ENCODE data around the gene LORICRIN. TPM values are rescaled to one million over a fixed set of nuclear protein-coding genes. Genes with fewer than 3 reads are reported as not detected.

LORICRIN gene
- total RNA-seq, 5 donors from 2014 or later (not counting 1 experiment from before 2014, with no cell fraction given) = 0.20 TPM; not detected in 4

DNA sequence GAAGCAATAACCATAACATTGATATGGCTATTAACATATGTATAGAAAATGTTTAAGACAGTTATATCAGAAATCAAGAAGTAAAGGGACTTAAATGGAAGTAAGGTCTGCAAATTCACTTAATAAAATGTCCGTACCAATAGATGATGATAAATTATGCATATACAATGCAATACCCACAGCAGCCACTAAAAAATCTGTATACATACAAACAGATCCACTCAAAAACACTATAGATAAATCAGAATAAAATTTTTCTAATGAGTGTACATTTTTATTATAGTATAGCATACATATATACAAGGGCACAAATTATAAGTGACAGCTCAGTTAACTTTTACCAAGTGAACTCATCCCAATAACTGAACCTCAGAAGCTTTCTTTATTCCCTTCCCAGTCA, 6.0 kb downstream of the LORICRIN start:
- Histone ChIP-seq H3K4me1 (ENCODE audit: control insufficient read depth in 1 of 2, extremely low read depth in 1 of 2, insufficient read depth in 2 of 2, low read length in 2 of 2) (peaks cover 12 to 18% of the 10 kb centered on the region in 2 experiments), H3K27ac (ENCODE audit: low read length) (no peak overlapping the region), H3K27me3 (replicated peaks in 1 of 2; ENCODE audit: control insufficient read depth in 2 of 2, extremely low read depth in 1 of 2, insufficient read depth in 2 of 2, low read length in 1 of 2) (peaks cover 15 to 22% of the 10 kb centered on the region in 2 experiments), H3K36me3 (ENCODE audit: control insufficient read depth in 2 of 2, extremely low read depth in 1 of 2, insufficient read depth in 1 of 2, low read length in 1 of 2) (no peaks in the 10 kb centered on the region), H3K9me3 (no peaks in the 10 kb centered on the region), H3K4me3 (ENCODE audit: control insufficient read depth in 1 of 2, extremely low read depth in 1 of 2, low read length in 1 of 2) (no peak overlapping the region)
- Mint-ChIP-seq H3K27me3 (peaks cover 57 to 68% of the 10 kb centered on the region in 2 donors), H3K27ac (no peak overlapping the region), H3K9me3 (no peaks in the 10 kb centered on the region), H3K36me3 (no peaks in the 10 kb centered on the region), H3K4me1 (peaks cover 21 to 24% (median 21%) of the 10 kb centered on the region in 3 donors), H3K4me3 (no peak overlapping the region)
- WGBS (ENCODE audit: insufficient coverage) = no CpG with 5 or more reads among the region's 1 CpG
- no peak for DNase-seq
- ChIA-PET POLR2A (no interaction called here), CTCF (interaction anchor here in 1 of 2 donors (0.5 kb wide), 1 partner anchor 377 kb away, joined by 5 read pairs; no protein-coding TSS in a partner anchor)
- no peak for ATAC-seq (replicated peaks in 1 of 4)

GRCh38 chr1:153271711-153272110, 12.2 kb downstream of the LORICRIN start:
- Mint-ChIP-seq H3K4me1 (no peaks in the 10 kb centered on the region), H3K9me3 (no peaks in the 10 kb centered on the region), H3K4me3 (no peak overlapping the region), H3K27ac (no peak overlapping the region), H3K36me3 (no peaks in the 10 kb centered on the region), H3K27me3 (peaks cover 28 to 65% of the 10 kb centered on the region in 2 donors)
- H3K4me3 ChIP-seq (ENCODE audit: control insufficient read depth in 1 of 2, extremely low read depth in 1 of 2, low read length in 1 of 2) = no peak overlapping the region
- no CpG with 5 or more reads among the region's 1 CpG for WGBS (ENCODE audit: insufficient coverage)
- POLR2A ChIA-PET = no interaction called here
- no peak for ATAC-seq (replicated peaks in 1 of 4)
- H3K27ac ChIP-seq (ENCODE audit: low read length) = no peak overlapping the region
- CTCF ChIA-PET = interaction anchor here in 1 of 2 donors (1.0 kb wide), 1 partner anchor 10 kb away, joined by 3 read pairs; no protein-coding TSS in a partner anchor
- no peaks in the 10 kb centered on the region for H3K4me1 ChIP-seq (ENCODE audit: control insufficient read depth in 1 of 2, extremely low read depth in 1 of 2, insufficient read depth in 2 of 2, low read length in 2 of 2)
- no peaks in the 10 kb centered on the region for H3K36me3 ChIP-seq (ENCODE audit: control insufficient read depth in 2 of 2, extremely low read depth in 1 of 2, insufficient read depth in 1 of 2, low read length in 1 of 2)
- H3K9me3 ChIP-seq = no peaks in the 10 kb centered on the region
- peaks cover under 1 to 19% of the 10 kb centered on the region in 2 experiments for H3K27me3 ChIP-seq (replicated peaks in 1 of 2; ENCODE audit: control insufficient read depth in 2 of 2, extremely low read depth in 1 of 2, insufficient read depth in 2 of 2, low read length in 1 of 2)
- no peak for DNase-seq

- no peaks in the 10 kb centered on the region for H3K4me1 ChIP-seq (ENCODE audit: control insufficient read depth in 1 of 2, extremely low read depth in 1 of 2, insufficient read depth in 2 of 2, low read length in 2 of 2)
- no peaks in the 10 kb centered on the region for H3K36me3 ChIP-seq (ENCODE audit: control insufficient read depth in 2 of 2, extremely low read depth in 1 of 2, insufficient read depth in 1 of 2, low read length in 1 of 2)
- WGBS (ENCODE audit: insufficient coverage) = 55% methylated on average over 1 of the region's 1 CpG
- Mint-ChIP-seq H3K4me3 (no peak overlapping the region), H3K4me1 (no peaks in the 10 kb centered on the region), H3K36me3 (no peaks in the 10 kb centered on the region), H3K27me3 (peaks cover 26 to 63% of the 10 kb centered on the region in 2 donors), H3K9me3 (no peaks in the 10 kb centered on the region), H3K27ac (no peak overlapping the region)
- ChIA-PET CTCF (interaction anchor here in 1 of 2 donors (1.0 kb wide), 1 partner anchor 10 kb away, joined by 3 read pairs; no protein-coding TSS in a partner anchor), POLR2A (no interaction called here)
- DNase-seq (no peak), ATAC-seq (replicated peaks in 1 of 4) (no peak)
- H3K4me3 ChIP-seq (ENCODE audit: control insufficient read depth in 1 of 2, extremely low read depth in 1 of 2, low read length in 1 of 2) = no peak overlapping the region
- H3K9me3 ChIP-seq = no peaks in the 10 kb centered on the region
- H3K27me3 ChIP-seq (replicated peaks in 1 of 2; ENCODE audit: control insufficient read depth in 2 of 2, extremely low read depth in 1 of 2, insufficient read depth in 2 of 2, low read length in 1 of 2) = peaks cover 0 to 19% of the 10 kb centered on the region in 2 experiments
- H3K27ac ChIP-seq (ENCODE audit: low read length) = no peak overlapping the region
Measured at GRCh38 chr1:153272186-153272585, 12.7 kb downstream of the LORICRIN start.

- Histone ChIP-seq H3K4me1 (ENCODE audit: control insufficient read depth in 1 of 2, extremely low read depth in 1 of 2, insufficient read depth in 2 of 2, low read length in 2 of 2) (no peaks in the 10 kb centered on the region), H3K9me3 (no peaks in the 10 kb centered on the region), H3K36me3 (ENCODE audit: control insufficient read depth in 2 of 2, extremely low read depth in 1 of 2, insufficient read depth in 1 of 2, low read length in 1 of 2) (no peaks in the 10 kb centered on the region), H3K27me3 (replicated peaks in 1 of 2; ENCODE audit: control insufficient read depth in 2 of 2, extremely low read depth in 1 of 2, insufficient read depth in 2 of 2, low read length in 1 of 2) (peaks cover 4 to 10% of the 10 kb centered on the region in 2 experiments), H3K4me3 (ENCODE audit: control insufficient read depth in 1 of 2, extremely low read depth in 1 of 2, low read length in 1 of 2) (no peak overlapping the region), H3K27ac (ENCODE audit: low read length) (no peak overlapping the region)
- Mint-ChIP-seq H3K9me3 (no peaks in the 10 kb centered on the region), H3K4me1 (no peaks in the 10 kb centered on the region), H3K36me3 (no peaks in the 10 kb centered on the region), H3K27me3 (peaks cover 26 to 47% of the 10 kb centered on the region in 2 donors), H3K4me3 (no peak overlapping the region), H3K27ac (no peak overlapping the region)
- ChIA-PET POLR2A (no interaction called here), CTCF (no interaction called here)
- DNase-seq (peak in 22 of 35 experiments; percentile 8 to 59 (median 27)), ATAC-seq (replicated peaks in 1 of 4) (peak; percentile 62 to 76 (median 64))
- WGBS (ENCODE audit: insufficient coverage) = 0% methylated on average over 1 of the region's 2 CpGs
Measured at GRCh38 chr1:153277852-153278251, 18.4 kb downstream of the LORICRIN start.

- ATAC-seq (replicated peaks in 1 of 4) (no peak), DNase-seq (peak in 6 of 35 experiments; percentile 6 to 10 (median 8))
- Histone ChIP-seq H3K4me3 (ENCODE audit: control insufficient read depth in 1 of 2, extremely low read depth in 1 of 2, low read length in 1 of 2) (no peak overlapping the region), H3K36me3 (ENCODE audit: control insufficient read depth in 2 of 2, extremely low read depth in 1 of 2, insufficient read depth in 1 of 2, low read length in 1 of 2) (no peaks in the 10 kb centered on the region), H3K4me1 (ENCODE audit: control insufficient read depth in 1 of 2, extremely low read depth in 1 of 2, insufficient read depth in 2 of 2, low read length in 2 of 2) (peaks cover 5 to 15% of the 10 kb centered on the region in 2 experiments), H3K27me3 (replicated peaks in 1 of 2; ENCODE audit: control insufficient read depth in 2 of 2, extremely low read depth in 1 of 2, insufficient read depth in 2 of 2, low read length in 1 of 2) (peaks cover 2 to 18% of the 10 kb centered on the region in 2 experiments), H3K9me3 (no peaks in the 10 kb centered on the region), H3K27ac (ENCODE audit: low read length) (no peak overlapping the region)
- ChIA-PET POLR2A (no interaction called here), CTCF (interaction anchor here in 1 of 2 donors (0.6 to 0.8 kb wide), 2 partner anchors 34 to 415 kb away, joined by 6 to 8 read pairs; no protein-coding TSS in a partner anchor)
- Mint-ChIP-seq H3K36me3 (no peaks in the 10 kb centered on the region), H3K9me3 (no peaks in the 10 kb centered on the region), H3K4me3 (no peak overlapping the region), H3K4me1 (peaks cover 15 to 21% (median 16%) of the 10 kb centered on the region in 3 donors), H3K27ac (no peak overlapping the region), H3K27me3 (peaks cover 11 to 16% of the 10 kb centered on the region in 2 donors)
- WGBS (ENCODE audit: insufficient coverage) = 83% methylated on average over 7 of the region's 11 CpGs
Measured at GRCh38 chr1:153288634-153289275, 29.3 kb downstream of the LORICRIN start.

DNA sequence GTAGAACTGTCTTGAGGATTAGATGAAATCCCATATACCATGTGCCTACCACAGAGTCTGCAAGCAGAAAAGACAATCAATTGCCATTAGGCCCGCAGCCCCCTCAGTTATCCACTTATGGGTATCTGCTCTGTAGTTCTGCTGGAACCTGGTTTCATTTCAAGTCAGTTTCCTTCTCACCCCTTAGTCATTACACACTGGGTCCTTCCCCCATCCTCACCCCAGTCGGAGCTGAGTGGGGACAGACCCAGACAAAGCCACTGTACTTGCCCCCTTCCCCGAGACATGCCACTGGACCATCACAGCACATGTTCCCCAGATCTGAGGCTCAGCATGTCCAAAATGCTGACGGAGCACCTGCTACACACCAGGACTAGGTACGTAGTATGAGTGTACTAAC, 32.0 kb downstream of the LORICRIN start:
- Mint-ChIP-seq H3K36me3 (no peaks in the 10 kb centered on the region), H3K4me1 (peaks cover 22 to 32% (median 29%) of the 10 kb centered on the region in 3 donors), H3K9me3 (no peaks in the 10 kb centered on the region), H3K4me3 (no peak overlapping the region), H3K27ac (no peak overlapping the region), H3K27me3 (peaks cover 11 to 19% of the 10 kb centered on the region in 2 donors)
- Histone ChIP-seq H3K4me1 (ENCODE audit: control insufficient read depth in 1 of 2, extremely low read depth in 1 of 2, insufficient read depth in 2 of 2, low read length in 2 of 2) (peaks cover 8 to 26% of the 10 kb centered on the region in 2 experiments), H3K27ac (ENCODE audit: low read length) (no peak overlapping the region), H3K9me3 (no peaks in the 10 kb centered on the region), H3K4me3 (ENCODE audit: control insufficient read depth in 1 of 2, extremely low read depth in 1 of 2, low read length in 1 of 2) (no peak overlapping the region), H3K36me3 (ENCODE audit: control insufficient read depth in 2 of 2, extremely low read depth in 1 of 2, insufficient read depth in 1 of 2, low read length in 1 of 2) (no peaks in the 10 kb centered on the region), H3K27me3 (replicated peaks in 1 of 2; ENCODE audit: control insufficient read depth in 2 of 2, extremely low read depth in 1 of 2, insufficient read depth in 2 of 2, low read length in 1 of 2) (peaks cover 2 to 24% of the 10 kb centered on the region in 2 experiments)
- no peak for ATAC-seq (replicated peaks in 1 of 4)
- WGBS (ENCODE audit: insufficient coverage) = 70% methylated on average over 1 of the region's 5 CpGs
- CTCF ChIA-PET = no interaction called here
- POLR2A ChIA-PET = interaction anchor here (0.6 to 0.7 kb wide), 2 partner anchors 61 to 1471 kb away, joined by 3 to 5 read pairs; no protein-coding TSS in a partner anchor
- no peak for DNase-seq

All from T-cell (primary cell).